IMR-90 (cell line): ENCODE results near the gene C5. TPM values are rescaled to one million over a fixed set of nuclear protein-coding genes. Genes with fewer than 3 reads are reported as not detected.

Experiments
- ATAC-seq: fragments of 200-7000 bp; cut with Tn5 transposase; 2 replicates; pipeline ENCODE4 v1.9.1; 2020; ENCODE audit warnings: low read depth, mild to moderate bottlenecking, moderate library complexity
- BruUV-seq: library from RNA; stranded (reverse); fragments of 400-500 nt; replicated peaks from 2 replicates; lab custom pipeline; 2021; lab: Mats Ljungman, UMichigan
- CTCF ChIA-PET: fragments of 300-600 bp; formaldehyde crosslinking; extraction: SDS; loops from one replicate; lab custom pipeline; 2021; ENCODE audit warnings: antibody characterized with exemption; lab: Yijun Ruan, JAX
- POLR2A ChIA-PET: fragments of 300-600 bp; sonication (Branson Sonifier 250); formaldehyde crosslinking; loops from one replicate; lab custom pipeline; 2022; ENCODE audit warnings: antibody characterized with exemption; ENCODE audit not compliant: unreplicated experiment; lab: Charles Lee
- DNase-seq: peaks from one replicate; pipeline ENCODE4 v3.0.0; 2013
- H2AFZ ChIP-seq: replicated peaks from 2 replicates; pipeline ENCODE3; 2013; ENCODE audit warnings: low read length, mild to moderate bottlenecking; ENCODE audit not compliant: poor library complexity
- H2AK5ac ChIP-seq: 2 replicates; pipeline ENCODE4 v1.6.1; 2013; ENCODE audit warnings: low read depth, low read length, inconsistent platforms
- H2AK9ac ChIP-seq: replicated peaks from 2 replicates; pipeline ENCODE3; 2013; ENCODE audit warnings: mild to moderate bottlenecking, low read depth, low read length, moderate library complexity; ENCODE audit not compliant: poor library complexity
- H2BK120ac ChIP-seq: 2 replicates; pipeline ENCODE4 v1.6.1; 2013; ENCODE audit warnings: low read depth, low read length, inconsistent platforms
- H2BK15ac ChIP-seq: 3 replicates; pipeline ENCODE4 v1.6.1; 2013; ENCODE audit warnings: low read depth, low read length, inconsistent platforms
- H2BK20ac ChIP-seq: 2 replicates; pipeline ENCODE4 v1.6.1; 2013; ENCODE audit warnings: low read depth, mild to moderate bottlenecking, inconsistent platforms, low read length, moderate library complexity
- H2BK5ac ChIP-seq: 2 replicates; pipeline ENCODE4 v1.6.1; 2013; ENCODE audit warnings: mild to moderate bottlenecking, low read depth, low read length, inconsistent platforms; ENCODE audit not compliant: poor library complexity, severe bottlenecking
- H3K14ac ChIP-seq: replicated peaks from 2 replicates; pipeline ENCODE4 v1.6.1; 2013; ENCODE audit warnings: low read depth, low read length, inconsistent platforms
- H3K18ac ChIP-seq: 2 replicates; pipeline ENCODE4 v1.6.1; 2013; ENCODE audit warnings: low read depth, low read length, control low read depth
- H3K23ac ChIP-seq: 2 replicates; pipeline ENCODE4 v1.6.1; 2013; ENCODE audit warnings: low read depth, low read length, inconsistent platforms
- H3K27ac ChIP-seq: 2 replicates; pipeline ENCODE4 v1.5.1; 2013; ENCODE audit warnings: mild to moderate bottlenecking, control low read depth, low read length; ENCODE audit not compliant: insufficient read depth
- H3K27me3 ChIP-seq: 2 replicates; pipeline ENCODE4 v1.6.1; 2013; ENCODE audit warnings: low read length; ENCODE audit not compliant: control insufficient read depth, insufficient read depth
- H3K36me3 ChIP-seq: 2 replicates; pipeline ENCODE4 v1.6.1; 2013; ENCODE audit warnings: low read length, mixed read lengths; ENCODE audit not compliant: control insufficient read depth, insufficient read depth
- H3K4ac ChIP-seq: 2 replicates; pipeline ENCODE4 v1.6.1; 2013; ENCODE audit warnings: low read depth, low read length, inconsistent platforms
- H3K4me1 ChIP-seq: 2 replicates; pipeline ENCODE4 v1.6.1; 2013; ENCODE audit warnings: low read length, mixed read lengths; ENCODE audit not compliant: control insufficient read depth, insufficient read depth
- H3K4me2 ChIP-seq: 2 replicates; pipeline ENCODE4 v1.6.1; 2013; ENCODE audit warnings: low read depth, mild to moderate bottlenecking, control low read depth, low read length, moderate library complexity
- H3K4me3 ChIP-seq: 2 replicates; pipeline ENCODE4 v1.5.1; 2013; ENCODE audit warnings: low read depth, mild to moderate bottlenecking, control low read depth, low read length, moderate library complexity; ENCODE audit not compliant: insufficient read depth
- H3K56ac ChIP-seq: 2 replicates; pipeline ENCODE4 v1.6.1; 2013; ENCODE audit warnings: low read length, inconsistent platforms; ENCODE audit not compliant: insufficient read depth; ENCODE audit errors: extremely low read depth
- H3K79me1 ChIP-seq, 2 experiments: 2 replicates each; pipeline ENCODE4 v1.6.1; 2013; ENCODE audit warnings: low read length in 2 of 2, inconsistent platforms in 1 of 2, low read depth in 1 of 2
- H3K9ac ChIP-seq: 2 replicates; pipeline ENCODE4 v1.6.1; 2013; ENCODE audit warnings: low read depth, low read length, control low read depth
- H3K9me1 ChIP-seq: 2 replicates; pipeline ENCODE4 v1.6.1; 2013; ENCODE audit warnings: low read length, inconsistent platforms; ENCODE audit not compliant: insufficient read depth
- H3K9me3 ChIP-seq: 2 replicates; pipeline ENCODE4 v1.6.1; 2013; ENCODE audit warnings: low read length; ENCODE audit not compliant: control insufficient read depth, insufficient read depth
- H4K20me1 ChIP-seq: 2 replicates; pipeline ENCODE4 v1.6.1; 2013; ENCODE audit warnings: low read length, inconsistent platforms; ENCODE audit not compliant: insufficient read depth
- H4K5ac ChIP-seq: 2 replicates; pipeline ENCODE4 v1.6.1; 2013; ENCODE audit warnings: mild to moderate bottlenecking, low read depth, low read length, control low read depth
- H4K8ac ChIP-seq, 2 experiments: 2 replicates each; pipeline ENCODE4 v1.6.1; 2013; ENCODE audit warnings: low read depth in 2 of 2, low read length in 2 of 2, control low read depth in 1 of 2, inconsistent platforms in 1 of 2
- H4K91ac ChIP-seq: 2 replicates; pipeline ENCODE4 v1.6.1; 2013; ENCODE audit warnings: low read depth, low read length, inconsistent platforms; ENCODE audit not compliant: insufficient read depth
- BHLHE40 ChIP-seq: fragments of 150-350 bp; IDR thresholded peaks from 2 replicates; pipeline ENCODE4 v1.6.1; 2016; ENCODE audit warnings: mild to moderate bottlenecking, low read depth, low read length
- CEBPB ChIP-seq: IDR thresholded peaks from 2 replicates; pipeline ENCODE4 v1.6.1; 2012; ENCODE audit warnings: low read depth, low read length, improper control_type of control experiment
- ELK1 ChIP-seq: fragments of 150-350 bp; IDR thresholded peaks from 2 replicates; pipeline ENCODE4 v1.6.1; 2016; ENCODE audit warnings: low read depth, mild to moderate bottlenecking, low read length, moderate library complexity, borderline replicate concordance
- FOS ChIP-seq: fragments of 150-350 bp; IDR thresholded peaks from 2 replicates; pipeline ENCODE4 v1.6.1; 2016; ENCODE audit warnings: low read depth, low read length
- MAFK ChIP-seq: IDR thresholded peaks from 2 replicates; pipeline ENCODE4 v1.6.1; 2012; ENCODE audit warnings: low read depth, low read length, improper control_type of control experiment
- MAZ ChIP-seq: IDR thresholded peaks from 2 replicates; pipeline ENCODE4 v1.6.1; 2012; ENCODE audit warnings: low read depth, mild to moderate bottlenecking, low read length, improper control_type of control experiment, moderate library complexity, borderline replicate concordance
- MXI1 ChIP-seq: IDR thresholded peaks from 2 replicates; pipeline ENCODE4 v1.6.1; 2012; ENCODE audit warnings: low read depth, mild to moderate bottlenecking, low read length, moderate library complexity, borderline replicate concordance
- POLR2A ChIP-seq: IDR thresholded peaks from 2 replicates; pipeline ENCODE4 v1.6.1; 2012; ENCODE audit warnings: mild to moderate bottlenecking, low read depth, low read length
- RAD21 ChIP-seq: IDR thresholded peaks from 2 replicates; pipeline ENCODE4 v1.6.1; 2012; ENCODE audit warnings: low read length, improper control_type of control experiment
- WGBS, 2 experiments: methylation state at CpG; one replicate each; pipeline versions ENCODE4 v1.1.5 to v1.1.7; 2013; ENCODE audit warnings: missing lambda C conversion rate in 2 of 2; ENCODE audit not compliant: insufficient read length in 1 of 2; ENCODE audit errors: extremely low coverage in 2 of 2; 5-methylcytosine and 5-hydroxymethylcytosine counted together
- dilution Hi-C: fragments of 300-500 bp; cut with HindIII; formaldehyde crosslinking; loops from one replicate; pipeline ENCODE4 v1.14.3; 2018; ENCODE audit warnings: low sequenced_read_pairs; ENCODE audit not compliant: unreplicated experiment
- in situ Hi-C: fragments of 300-500 bp; cut with MboI; formaldehyde crosslinking; loops from 3 replicates; pipeline ENCODE4 v1.14.3; 2019; ENCODE audit warnings: low sequenced_read_pairs, inconsistent platforms, mixed read lengths
- intact Hi-C: fragments of 100-400 bp; cut with micrococcal nuclease; formaldehyde crosslinking; loops from 2 replicates; pipeline ENCODE4 v1.10.0; 2022
- polyA plus RNA-seq, 3 experiments: library from polyadenylated mRNA; depleted of rRNA; stranded (reverse); fragments of >200 nt; gene quantifications; 2 replicates each; pipeline ENCODE4 v1.2.3, GENCODE V29; 2012; ENCODE audit warnings: low replicate concordance in 1 of 3
- total RNA-seq: library from RNA; depleted of rRNA; stranded (reverse); fragments of >200 nt; gene quantifications from 2 replicates; pipeline ENCODE4 v1.2.3, GENCODE V29; 2012
- TF ChIP-seq, protein P1 (sequence below): conservative IDR thresholded peaks from 2 replicates; pipeline ENCODE4 v1.5.1; 2012; ENCODE audit warnings: mild to moderate bottlenecking, low read depth, low read length, improper control_type of control experiment

Gene C5
- total and polyA plus RNA-seq, 2 of the 4 experiments (the other 2 are of a cell fraction) = 1.5 to 2.3 TPM

GRCh38 chr9:120942186-120943001 lies 107.7 kb downstream of the C5 start:
- H2BK5ac ChIP-seq = no peak overlapping the region
- ATAC-seq (peak; percentile 10; the same call in 1 of the 2 replicates), DNase-seq (no peak)
- in situ Hi-C loops = no loop called here
- peak overlapping the region; percentile 61 for H3K4ac ChIP-seq
- H3K27ac ChIP-seq = peak overlapping the region; percentile 10; the same call in 1 of the 2 replicates
- peak overlapping the region; percentile 37; the same call in 1 of the 2 replicates for H2AK5ac ChIP-seq
- intact Hi-C loops = no loop called here
- no peaks in the 10 kb centered on the region for H3K36me3 ChIP-seq
- H4K91ac ChIP-seq = peak overlapping the region; percentile 50; the same call in 1 of the 2 replicates
- no peak overlapping the region for H3K4me2 ChIP-seq
- POLR2A ChIA-PET = no interaction called here
- no peaks in the 10 kb centered on the region for H4K20me1 ChIP-seq
- H3K79me1 ChIP-seq = no peaks in the 10 kb centered on the region
- peaks cover 25% of the 10 kb centered on the region for H3K9me1 ChIP-seq
- no peak overlapping the region; the same call in 1 of the 2 replicates for H4K5ac ChIP-seq
- 0% methylated on average over 2 of the region's 8 CpGs; no CpG with 5 or more reads in 1 of the 2 experiments for WGBS, 2 experiments
- TF ChIP-seq, protein P1, sequence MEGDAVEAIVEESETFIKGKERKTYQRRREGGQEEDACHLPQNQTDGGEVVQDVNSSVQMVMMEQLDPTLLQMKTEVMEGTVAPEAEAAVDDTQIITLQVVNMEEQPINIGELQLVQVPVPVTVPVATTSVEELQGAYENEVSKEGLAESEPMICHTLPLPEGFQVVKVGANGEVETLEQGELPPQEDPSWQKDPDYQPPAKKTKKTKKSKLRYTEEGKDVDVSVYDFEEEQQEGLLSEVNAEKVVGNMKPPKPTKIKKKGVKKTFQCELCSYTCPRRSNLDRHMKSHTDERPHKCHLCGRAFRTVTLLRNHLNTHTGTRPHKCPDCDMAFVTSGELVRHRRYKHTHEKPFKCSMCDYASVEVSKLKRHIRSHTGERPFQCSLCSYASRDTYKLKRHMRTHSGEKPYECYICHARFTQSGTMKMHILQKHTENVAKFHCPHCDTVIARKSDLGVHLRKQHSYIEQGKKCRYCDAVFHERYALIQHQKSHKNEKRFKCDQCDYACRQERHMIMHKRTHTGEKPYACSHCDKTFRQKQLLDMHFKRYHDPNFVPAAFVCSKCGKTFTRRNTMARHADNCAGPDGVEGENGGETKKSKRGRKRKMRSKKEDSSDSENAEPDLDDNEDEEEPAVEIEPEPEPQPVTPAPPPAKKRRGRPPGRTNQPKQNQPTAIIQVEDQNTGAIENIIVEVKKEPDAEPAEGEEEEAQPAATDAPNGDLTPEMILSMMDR = no peak
- TF ChIP-seq MAFK = no peak
- TF ChIP-seq MAZ = no peak
- TF ChIP-seq POLR2A = no peak
- no peak for TF ChIP-seq BHLHE40
- no peak for TF ChIP-seq RAD21
- TF ChIP-seq MXI1 = no peak
- TF ChIP-seq ELK1 = no peak
- no peak for TF ChIP-seq CEBPB
- no peak for TF ChIP-seq FOS
- no TSS peak for BruUV-seq
- no peak overlapping the region for H3K9ac ChIP-seq
- no peak overlapping the region; the same call in 1 of the 2 replicates for H3K18ac ChIP-seq
- H3K23ac ChIP-seq = peak overlapping the region; percentile 13; the same call in 1 of the 2 replicates
- peaks cover 25% of the 10 kb centered on the region for H3K4me1 ChIP-seq
- peak overlapping the region in 1 of 2 experiments; percentile 4; a peak in 1 of 4 replicates for H4K8ac ChIP-seq
- dilution Hi-C loops = no loop called here
- H3K14ac ChIP-seq = no peak overlapping the region; the same call in 1 of the 2 replicates
- 0 out of 2 replicates have a peak overlapping the region, but pooled peaks have one; percentile 7 for H3K56ac ChIP-seq
- H3K27me3 ChIP-seq = no peaks in the 10 kb centered on the region
- no peak overlapping the region for H3K4me3 ChIP-seq
- no peak overlapping the region; the same call in 2 of the 3 replicates for H2BK15ac ChIP-seq
- CTCF ChIA-PET = no interaction called here
- peak overlapping the region; percentile 67 for H2BK120ac ChIP-seq
- H2BK20ac ChIP-seq = peak overlapping the region; percentile 11
- no peaks in the 10 kb centered on the region for H3K9me3 ChIP-seq
- H2AK9ac ChIP-seq = peak overlapping the region; percentile 49
- peak overlapping the region; percentile 58 for H2AFZ ChIP-seq
